Retina (tissue), 1 donor: ENCODE measurements around the gene SLC39A5.
"Not testable (repeated sequence)": the region's sequence is repeated elsewhere in the genome, so short reads cannot be mapped to it uniquely, and the experiment has no call there.

Experiments used
- DNase-seq: peaks from one replicate; pipeline ENCODE4 v3.0.0-alpha.2; 2016

The SLC39A5 gene, protein sequence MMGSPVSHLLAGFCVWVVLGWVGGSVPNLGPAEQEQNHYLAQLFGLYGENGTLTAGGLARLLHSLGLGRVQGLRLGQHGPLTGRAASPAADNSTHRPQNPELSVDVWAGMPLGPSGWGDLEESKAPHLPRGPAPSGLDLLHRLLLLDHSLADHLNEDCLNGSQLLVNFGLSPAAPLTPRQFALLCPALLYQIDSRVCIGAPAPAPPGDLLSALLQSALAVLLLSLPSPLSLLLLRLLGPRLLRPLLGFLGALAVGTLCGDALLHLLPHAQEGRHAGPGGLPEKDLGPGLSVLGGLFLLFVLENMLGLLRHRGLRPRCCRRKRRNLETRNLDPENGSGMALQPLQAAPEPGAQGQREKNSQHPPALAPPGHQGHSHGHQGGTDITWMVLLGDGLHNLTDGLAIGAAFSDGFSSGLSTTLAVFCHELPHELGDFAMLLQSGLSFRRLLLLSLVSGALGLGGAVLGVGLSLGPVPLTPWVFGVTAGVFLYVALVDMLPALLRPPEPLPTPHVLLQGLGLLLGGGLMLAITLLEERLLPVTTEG

DNA sequence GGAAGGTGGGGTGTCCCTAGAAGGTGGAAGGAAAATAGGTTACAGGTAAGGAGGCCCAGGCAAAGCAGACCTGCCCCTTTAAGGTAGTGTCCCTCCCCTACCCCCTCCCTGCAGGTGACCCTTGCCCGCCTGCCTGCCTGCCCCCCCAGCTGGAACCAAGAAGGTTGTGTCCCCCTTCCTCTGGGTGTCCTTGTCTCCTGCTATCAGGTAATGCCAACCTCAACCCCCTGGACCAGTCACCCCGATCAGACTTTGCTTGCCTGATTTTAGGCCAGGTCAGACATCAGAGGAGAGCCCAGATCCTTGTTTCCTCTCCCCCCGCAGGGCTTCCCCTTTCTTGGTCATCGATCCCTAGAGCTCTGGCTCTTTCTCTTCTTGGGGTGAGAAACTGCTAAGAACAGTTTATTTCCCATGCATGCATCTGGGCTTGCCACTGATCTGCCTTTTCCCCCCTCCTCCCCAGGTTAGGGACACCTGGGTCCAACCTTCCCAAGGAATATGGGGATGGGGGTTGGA lies at the start of gene SLC39A5:
Gene SLC39A5 (plus strand): TSS at position 136 of the 516 bp plus-strand sequence. CDS start 1,224 bp downstream, outside the sequence.
- no peak for DNase-seq

DNA sequence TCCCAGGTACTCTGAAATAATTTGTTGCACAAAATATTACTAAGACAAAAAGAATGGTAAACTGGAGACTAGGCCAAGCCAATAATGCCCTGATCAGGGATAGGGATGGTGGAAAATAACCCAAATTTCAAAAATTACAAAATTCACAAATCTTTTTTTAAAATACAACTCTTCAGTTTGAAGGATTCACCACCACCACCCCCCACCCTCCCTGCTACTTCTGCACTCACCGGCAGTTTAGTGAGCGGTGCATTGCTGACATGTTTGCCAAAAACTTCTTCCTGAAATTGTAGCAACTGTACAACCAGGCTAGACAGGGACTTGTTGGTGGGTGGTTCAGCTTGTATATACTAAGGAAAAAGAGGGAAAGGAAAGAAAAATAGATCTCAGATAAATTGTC lies 42.9 kb upstream of the SLC39A5 start:
- no peak for DNase-seq

DNA sequence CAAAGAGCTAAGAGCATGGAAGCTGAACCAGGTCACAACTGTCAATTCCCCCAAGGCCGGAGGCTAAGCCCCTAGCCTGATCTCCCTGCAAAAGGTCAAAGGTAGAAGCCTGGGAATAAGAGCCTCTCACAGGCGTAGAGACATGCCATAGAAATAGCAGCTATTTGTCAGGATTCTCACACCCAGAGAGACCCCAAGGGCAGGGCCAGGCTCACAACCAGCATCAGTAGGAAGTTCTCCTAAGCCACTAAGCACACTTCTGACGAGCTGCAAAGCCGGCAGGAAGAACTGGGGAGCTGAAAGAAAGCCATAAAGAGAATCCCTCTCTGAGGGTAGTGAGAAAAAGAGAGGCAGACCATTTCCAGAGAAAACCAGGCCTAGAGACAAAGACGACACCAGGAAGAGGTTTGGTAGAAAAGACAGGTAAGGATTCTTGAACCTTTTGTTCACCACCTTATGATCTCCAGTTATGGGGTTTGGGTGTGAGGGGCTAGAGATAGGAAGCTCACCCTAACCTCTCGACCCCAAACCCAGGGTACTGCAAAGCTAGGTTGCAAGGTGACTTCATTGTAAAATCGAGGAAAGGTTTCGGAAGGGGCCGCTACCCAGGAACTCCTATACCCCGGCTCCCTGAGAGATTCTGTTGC lies 41.6 kb upstream of the SLC39A5 start:
- peak; percentile 58 for DNase-seq

DNA sequence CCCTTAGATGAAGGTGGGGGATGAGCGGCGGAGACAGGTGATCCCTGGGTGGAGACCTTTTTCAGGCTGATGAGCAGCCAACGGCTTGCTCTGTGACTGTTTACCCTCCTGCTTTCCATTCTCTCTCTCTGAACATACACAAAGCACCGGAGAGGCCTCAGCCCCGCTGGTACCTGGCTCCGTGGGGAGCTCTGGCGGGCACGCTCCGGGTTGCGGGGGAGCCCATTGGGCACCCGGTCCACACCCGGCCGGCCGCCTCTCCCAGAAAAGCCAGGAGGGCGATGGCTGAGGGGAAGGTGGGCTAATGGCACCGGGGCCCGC lies 41.1 kb upstream of the SLC39A5 start:
- no peak for DNase-seq

DNA sequence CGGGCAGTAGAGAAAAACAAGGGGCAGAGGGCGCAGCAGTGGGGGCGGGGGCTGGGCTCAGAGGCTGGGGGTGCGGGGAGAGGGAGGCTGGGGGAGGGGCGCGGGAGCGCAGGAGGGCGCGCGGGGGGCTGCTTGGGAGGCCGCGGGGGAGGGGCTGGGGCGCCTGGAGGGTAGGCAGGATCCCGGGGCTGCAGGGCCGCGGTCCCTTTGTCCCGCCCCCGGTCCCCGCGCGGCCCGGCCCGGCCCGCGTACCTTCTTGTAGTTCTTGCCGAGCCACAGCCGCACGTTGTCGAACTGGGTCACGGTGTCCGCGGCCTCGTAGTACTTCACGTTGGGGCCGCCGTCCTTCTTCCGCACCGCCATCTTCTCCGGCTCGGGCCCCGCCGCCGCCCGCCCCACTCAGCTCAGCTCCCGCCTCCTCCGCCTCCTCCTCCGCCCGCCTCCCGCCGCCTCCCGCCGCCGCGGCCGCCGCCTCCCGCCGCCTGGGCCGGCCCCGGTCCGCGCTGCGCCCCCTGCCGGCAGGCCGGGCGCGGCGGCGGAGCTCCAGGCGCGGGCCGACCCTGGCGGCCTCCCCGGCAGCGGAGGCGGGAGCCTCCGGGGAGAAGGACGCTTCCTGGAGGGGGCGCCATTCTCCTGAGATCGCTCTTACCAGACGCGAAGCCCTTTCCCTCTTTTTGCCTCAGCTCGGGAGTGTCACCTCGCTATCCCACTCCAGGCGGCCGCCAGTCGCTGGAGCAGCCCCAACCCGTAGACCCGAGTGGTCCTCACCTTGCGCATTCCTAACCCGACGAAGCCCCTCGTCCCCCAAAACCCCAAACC lies 40.5 kb upstream of the SLC39A5 start, which contains the start of gene SMARCC2:
Gene SMARCC2 (minus strand): TSS at position 385 of the 819 bp plus-strand sequence. CDS start 22 bp downstream, at position 363.
- peak; percentile 89 for DNase-seq

DNA sequence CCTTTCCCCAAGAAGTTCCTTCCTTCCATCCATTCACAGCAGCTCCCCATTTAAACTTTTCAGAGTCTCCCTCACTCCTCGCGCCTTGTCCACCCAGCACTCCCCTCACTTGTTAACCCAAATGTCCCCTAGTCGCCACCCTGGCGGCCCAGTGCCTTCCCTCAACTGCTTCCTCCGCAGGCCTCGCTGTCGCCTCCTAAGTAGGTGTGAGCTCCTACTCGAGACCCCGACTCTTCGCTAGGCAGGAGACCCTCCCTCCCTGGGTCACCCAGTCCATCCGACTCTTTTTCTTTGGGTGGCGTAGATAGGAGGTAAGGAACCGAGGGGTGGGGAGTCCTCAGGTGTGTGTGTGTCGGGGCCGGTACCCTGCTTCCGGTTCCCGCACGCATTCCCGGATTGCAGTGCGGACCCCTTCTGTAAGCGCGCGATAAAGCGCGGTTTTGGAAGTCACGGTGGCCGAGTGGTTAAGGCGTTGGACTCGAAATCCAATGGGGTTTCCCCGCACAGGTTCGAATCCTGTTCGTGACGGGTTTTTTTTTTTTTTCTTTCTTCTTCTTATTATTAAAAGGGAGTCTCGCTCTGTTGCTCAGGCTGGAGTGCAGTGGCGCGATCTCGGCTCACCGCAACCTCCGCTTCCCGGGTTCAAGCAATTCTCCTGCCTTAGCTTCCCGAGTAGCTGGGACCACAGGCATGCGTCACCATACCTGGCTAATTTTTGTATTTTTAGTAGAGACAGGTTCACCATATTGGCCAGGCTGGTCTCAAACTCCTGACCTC lies 39.7 kb upstream of the SLC39A5 start:
- DNase-seq, result peak; percentile 97

DNA sequence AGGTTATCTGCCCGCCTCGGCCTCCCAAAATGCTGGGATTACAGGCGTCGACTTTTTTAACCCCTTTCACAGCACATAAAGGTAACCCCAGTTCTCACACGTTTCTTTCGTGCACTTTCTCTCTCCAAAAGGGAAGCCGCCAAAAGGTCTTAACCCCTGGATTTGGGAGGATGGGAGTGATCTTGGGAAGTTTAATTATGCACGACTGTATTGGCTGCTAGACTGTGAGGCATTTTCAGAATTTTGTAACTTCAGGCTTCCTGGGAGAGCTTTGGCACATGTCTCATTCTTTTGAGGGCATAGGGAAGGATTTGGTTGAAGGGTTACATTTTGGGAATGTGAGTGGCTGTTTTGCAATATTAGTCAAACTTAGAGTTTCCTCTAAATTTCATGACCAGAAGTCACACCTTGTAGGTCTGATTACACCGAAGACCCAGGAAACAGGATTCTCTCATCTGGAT lies 39.1 kb upstream of the SLC39A5 start:
- no peak for DNase-seq

DNA sequence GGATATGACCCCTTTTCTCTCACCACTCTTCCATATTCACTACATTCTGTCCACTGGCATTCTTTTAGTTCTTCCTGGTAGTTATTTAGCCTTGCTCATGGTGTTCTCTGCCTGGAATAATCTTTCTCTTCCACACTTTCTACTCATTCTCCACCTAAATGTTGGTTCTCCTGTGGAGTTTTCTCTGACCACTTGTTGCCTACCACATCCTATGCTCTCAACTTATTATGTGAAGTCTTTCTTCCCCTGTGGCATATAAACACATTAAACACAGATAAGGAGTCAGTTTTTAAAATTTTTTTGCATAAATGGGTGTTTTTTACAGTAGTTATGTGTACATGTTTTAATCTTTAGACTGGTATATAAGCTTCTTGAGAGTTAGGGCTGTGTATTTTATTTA lies 37.3 kb upstream of the SLC39A5 start:
- DNase-seq, result no peak

DNA sequence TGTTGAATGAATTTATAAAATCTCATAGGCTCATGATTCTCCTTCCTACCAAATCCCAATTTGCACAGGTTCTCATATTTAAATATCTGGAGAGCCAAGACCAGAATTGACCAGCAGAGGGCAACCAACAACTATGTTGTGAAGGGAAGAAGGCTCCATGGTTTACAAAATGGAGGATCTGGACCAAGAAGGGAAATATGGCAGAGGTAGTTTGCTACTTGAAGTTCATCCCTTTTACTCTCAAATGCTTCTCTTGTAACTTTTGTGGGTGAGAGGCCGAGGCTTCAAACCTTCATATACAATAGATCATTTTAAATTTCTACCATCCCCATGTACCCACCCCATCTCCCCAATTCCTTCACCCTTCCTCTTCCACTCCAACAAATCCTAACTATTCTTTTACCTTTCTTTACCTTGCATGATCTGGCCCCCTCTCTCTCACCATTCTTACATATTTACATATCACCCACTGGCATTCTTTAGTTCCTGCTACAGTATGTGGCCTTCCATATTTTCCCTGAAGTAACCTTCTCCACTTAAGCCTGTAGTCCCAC lies 36.7 kb upstream of the SLC39A5 start:
- DNase-seq, result peak; percentile 64

DNA sequence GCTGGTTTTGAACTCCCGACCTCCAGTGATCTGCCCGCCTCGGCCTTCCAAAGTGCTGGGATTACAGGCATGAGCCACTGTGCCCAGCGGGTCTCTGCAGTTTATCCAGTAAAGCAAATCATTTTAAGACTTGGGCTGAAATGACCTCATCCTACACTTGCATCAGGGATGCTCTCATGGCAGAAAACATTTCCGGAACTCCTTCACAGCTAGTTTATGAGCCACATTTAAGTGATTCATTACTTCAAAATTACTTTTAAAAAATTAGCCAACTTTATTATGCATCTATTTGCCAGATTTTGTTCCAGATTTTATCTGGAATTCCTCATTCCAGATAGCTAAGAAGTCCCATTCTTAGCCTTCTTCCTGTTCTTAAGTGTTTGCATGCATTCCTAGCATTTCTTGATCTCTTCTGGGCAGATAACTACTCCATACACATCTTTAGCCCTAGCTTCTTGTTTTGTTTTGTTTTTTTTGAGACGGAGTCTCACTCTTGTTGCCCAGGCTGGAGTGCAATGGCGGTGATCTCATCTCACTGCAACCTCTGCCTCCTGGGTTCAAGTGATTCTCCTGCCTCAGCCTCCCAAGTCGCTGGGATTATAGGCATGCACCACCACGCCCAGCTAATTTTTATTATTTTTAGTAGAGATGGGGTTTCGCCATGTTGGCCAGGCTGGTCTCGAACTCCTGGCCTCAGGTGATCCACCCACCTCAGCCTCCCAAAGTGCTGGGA lies 32.9 kb upstream of the SLC39A5 start:
- not testable (repeated sequence) for DNase-seq

DNA sequence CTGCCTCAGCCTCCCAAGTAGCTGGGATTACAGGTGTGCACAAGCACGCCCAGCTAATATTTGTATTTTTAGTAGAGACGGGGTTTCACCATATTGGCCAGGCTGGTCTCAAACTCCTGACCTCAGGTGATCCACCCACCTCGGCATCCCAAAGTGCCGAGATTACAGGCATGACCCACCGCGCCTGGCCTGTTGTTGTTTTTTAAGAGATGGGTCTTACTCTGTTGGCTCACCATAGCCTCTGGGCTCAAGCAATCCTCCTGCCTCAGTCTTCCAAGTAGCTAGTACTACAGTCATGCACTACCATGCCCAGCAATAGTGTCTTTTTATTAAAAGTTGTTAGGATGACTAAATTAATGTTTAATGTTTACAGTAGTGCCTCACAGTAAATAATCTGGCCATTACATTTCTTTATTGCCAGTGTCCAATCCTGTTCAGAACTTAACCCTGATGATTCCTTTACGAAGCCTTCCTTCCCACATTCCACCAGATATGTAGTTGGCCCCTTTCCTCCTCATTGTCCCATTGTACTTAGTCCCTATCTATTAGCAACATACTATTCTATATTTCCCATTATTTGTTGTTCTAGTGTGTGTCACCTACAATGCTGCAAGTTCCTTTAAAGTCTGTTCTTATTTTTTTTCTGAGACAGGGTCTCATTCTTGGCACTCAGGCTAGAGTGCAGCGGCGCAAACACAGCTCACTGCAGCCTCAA lies 31.8 kb upstream of the SLC39A5 start:
- DNase-seq, result no peak

DNA sequence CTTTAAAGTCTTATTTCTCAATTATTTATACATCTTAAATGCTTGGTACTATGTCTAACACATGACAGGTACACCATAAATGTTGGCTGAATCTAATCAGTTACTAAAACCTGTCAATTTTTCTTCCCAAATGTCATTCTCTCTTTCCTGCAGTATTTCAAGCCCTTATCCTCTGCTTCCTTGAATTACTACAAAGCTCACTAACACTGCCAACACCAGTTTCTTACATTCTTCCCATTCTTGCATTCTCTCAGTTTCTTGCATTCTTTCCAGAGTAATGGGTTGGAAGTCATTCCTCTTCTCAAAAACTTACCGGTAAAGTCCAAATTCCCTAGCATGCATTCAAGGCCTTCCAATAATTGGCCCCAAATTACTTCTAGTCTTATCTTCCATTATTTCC lies 31.0 kb upstream of the SLC39A5 start:
- DNase-seq, result no peak

DNA sequence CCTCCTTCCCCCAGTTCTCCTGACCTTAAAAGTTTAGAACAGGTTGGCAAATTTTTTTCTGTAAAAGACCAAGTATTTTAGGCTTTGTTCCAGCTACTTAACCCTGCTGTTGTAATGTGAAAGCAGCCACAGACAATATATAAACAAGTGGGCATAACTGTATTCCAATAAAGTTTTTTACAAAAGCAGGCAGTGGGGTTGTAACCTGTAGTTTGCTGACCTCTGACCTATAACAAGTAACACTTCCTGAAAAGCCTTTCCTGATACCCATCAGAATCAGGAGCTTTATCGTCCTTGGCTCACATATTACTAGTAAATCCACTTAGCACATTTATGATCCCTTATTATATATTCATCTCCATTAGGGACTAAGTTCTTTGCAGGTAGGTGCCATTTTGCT lies 27.5 kb upstream of the SLC39A5 start:
- DNase-seq, result no peak

DNA sequence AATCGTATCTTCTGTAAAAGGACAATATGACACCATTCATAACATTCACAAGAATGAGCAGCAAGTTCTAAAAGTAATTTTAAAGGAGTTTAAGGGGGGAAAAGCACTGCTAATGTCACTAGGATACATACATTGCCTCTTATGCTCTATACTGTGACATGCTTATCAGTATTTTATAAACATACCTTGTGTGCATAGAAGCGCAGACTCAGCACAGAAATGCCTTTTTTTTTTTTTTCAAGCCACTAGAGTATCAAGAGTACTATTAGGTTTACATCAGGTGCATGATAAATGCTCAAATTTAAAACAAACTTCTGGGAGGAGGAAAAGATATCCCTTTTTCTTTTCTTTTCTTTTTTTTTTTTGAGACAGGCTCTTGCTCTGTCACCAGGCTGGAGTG lies 27.0 kb upstream of the SLC39A5 start:
- DNase-seq, result no peak

DNA sequence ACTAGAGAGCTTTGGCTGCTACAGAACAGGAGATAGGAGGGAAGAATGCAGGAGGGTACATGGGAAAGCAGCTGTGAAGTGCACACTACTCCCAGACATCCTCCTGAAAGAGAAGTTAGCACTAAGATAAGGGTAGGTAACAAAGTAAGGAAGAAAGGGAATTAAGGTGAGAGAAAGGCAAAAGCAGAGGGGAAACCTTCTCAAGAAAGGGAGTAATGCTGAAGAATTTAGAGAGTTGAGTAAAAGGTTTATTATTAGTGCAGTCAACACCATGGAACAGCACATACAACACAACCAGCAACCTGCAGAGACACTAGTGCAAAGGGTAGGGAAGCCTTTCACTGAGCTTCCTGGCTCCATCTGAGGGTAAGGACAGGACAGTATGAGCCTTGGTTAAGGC lies 25.6 kb upstream of the SLC39A5 start:
- DNase-seq, result no peak

DNA sequence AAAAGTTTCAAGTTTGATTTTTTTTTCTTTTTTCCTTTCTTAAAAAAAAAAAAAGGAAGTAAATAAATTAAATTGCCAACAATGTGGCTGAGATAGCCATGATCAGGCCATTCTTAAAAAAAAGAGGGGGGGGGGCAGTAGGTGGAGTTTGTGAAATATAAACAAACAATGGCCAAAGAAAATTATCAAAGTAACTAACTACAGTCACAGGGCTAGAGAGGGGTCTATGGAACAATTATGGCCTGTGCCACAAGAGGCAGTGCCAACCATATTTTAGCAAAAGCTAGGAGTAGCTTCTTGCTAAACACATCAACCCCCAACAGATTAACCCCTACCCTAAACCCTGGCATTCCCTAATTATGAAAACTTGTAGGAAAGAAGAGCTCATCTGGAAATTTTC lies 24.4 kb upstream of the SLC39A5 start:
- no peak for DNase-seq

DNA sequence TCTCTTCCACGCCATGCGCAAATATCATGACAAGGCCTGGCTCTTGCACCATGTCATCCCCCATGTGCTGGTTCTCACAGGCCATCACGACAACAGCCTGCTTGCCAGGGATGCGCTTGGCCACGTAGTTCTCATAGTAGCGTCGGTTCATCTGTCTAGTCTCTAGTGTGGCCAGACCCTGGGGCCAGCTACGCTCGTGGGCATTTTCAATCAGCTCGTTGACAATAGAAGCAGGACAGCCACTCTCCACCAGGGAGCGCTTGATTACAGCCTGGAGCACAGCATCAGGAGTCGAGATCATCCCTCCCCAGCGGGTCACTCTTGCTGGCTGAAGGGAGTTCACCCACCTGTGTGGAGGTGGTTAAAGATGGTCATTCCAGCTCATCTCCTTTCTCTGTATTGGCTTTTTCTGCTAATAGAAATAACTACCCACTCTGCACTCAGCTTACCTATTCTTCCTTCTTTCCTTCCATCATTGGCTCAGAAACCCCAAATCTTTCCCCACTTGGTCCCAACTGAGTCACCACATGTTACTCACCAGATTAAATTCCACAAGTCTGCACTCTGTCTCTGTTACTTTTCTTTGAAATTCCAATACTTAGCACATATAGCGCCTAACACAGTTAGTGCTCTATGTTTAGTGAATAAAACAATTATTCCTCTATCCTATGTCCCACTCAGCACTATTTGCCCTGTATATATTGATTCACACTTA lies 23.2 kb upstream of the SLC39A5 start:
- DNase-seq, result peak; percentile 42

DNA sequence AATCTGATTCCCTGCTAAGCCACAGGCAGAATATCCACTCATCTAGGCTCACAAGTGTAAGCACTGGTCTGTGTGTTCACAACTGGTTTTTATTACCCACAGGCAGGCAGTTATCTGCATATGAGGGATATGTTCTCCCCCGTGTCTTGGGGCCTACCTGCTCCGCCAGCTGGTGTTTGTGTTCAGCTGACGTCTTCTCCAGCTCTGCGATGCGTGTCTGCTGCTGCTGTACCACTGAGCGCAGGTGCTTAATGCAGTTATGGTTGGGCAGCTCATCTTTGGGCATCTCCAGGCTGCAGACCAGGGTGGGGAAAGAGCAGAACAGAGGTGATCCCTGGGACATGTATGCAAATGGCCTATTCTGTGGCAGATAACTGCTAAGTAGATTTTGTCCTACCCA lies 21.8 kb upstream of the SLC39A5 start:
- no peak for DNase-seq

DNA sequence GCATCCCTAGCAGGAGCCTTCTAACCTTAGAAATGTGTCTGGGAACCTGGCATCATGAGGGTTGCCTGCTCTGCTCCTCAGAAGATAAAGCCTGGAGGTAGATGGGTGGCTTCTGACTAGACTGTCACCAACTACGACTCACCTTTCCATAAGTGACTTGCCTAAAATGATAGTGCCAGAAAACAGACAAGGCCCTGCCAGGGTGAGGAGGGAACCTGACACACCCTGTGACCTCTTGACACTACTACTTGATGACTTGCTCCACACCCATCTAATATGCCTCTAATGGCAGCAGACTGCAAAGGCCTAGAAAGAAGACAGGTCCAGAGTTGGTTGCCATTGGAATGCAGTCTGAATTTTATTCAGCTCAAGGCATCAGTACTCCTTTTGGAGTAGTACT lies 17.5 kb upstream of the SLC39A5 start:
- DNase-seq, result no peak

DNA sequence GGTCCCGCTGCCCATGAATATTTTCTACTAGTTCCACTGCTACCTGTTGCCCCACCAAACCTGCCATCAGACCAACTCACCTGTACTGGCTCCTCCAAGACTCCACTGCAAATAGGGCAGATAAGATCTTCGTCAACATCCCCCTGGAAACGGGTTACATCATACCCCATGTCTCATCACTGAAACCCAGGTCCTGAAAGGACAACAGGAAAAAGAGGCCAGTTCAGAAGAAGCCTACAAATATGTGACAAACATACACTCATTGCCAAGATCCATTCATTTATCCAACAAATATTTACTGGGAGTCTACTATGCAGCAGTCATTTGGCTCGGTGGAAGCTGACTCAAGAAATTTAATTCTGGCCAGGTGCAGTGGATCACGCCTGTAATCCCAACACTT lies 16.0 kb upstream of the SLC39A5 start:
- no peak for DNase-seq
